ENCODE measurements around the gene SPR.

Gene SPR

GRCh38 chr2:72923833-72924352 lies 36.7 kb downstream of the SPR start:
- no peak overlapping the region for H2AFZ ChIP-seq (ENCODE audit: low read length)
- no peaks in the 10 kb centered on the region for H3K27me3 ChIP-seq (ENCODE audit: insufficient read depth, low read length, poor library complexity, severe bottlenecking)
- H3K36me3 ChIP-seq (ENCODE audit: insufficient read depth, low read length), result no peaks in the 10 kb centered on the region
- H3K9ac ChIP-seq (ENCODE audit: low read depth, low read length, poor library complexity, severe bottlenecking), result no peak overlapping the region
- no peak overlapping the region for H3K4me3 ChIP-seq (ENCODE audit: low read length, poor library complexity, severe bottlenecking)
- H3K4me1 ChIP-seq (ENCODE audit: insufficient read depth, low read length, poor library complexity, severe bottlenecking), result no peaks in the 10 kb centered on the region
- H3K4me2 ChIP-seq (ENCODE audit: low read depth, low read length, poor library complexity, severe bottlenecking), result no peak overlapping the region
- no peak for TF ChIP-seq CTCF (conservative IDR thresholded peaks at IDR 0.05; ENCODE audit: low read length)
- H4K20me1 ChIP-seq (ENCODE audit: insufficient read depth, low read length, poor library complexity, severe bottlenecking), result no peaks in the 10 kb centered on the region
- H3K79me2 ChIP-seq (ENCODE audit: insufficient read depth, low read length), result no peaks in the 10 kb centered on the region
- no peaks in the 10 kb centered on the region for H3F3A ChIP-seq (ENCODE audit: low read depth)
- H3K9me3 ChIP-seq (ENCODE audit: insufficient read depth, low read depth, low read length), result no peaks in the 10 kb centered on the region
- H3K9me2 ChIP-seq (replicated peaks; ENCODE audit: low read depth, low read length), result no peaks in the 10 kb centered on the region

- no peaks in the 10 kb centered on the region for H3K9me2 ChIP-seq (replicated peaks; ENCODE audit: low read depth, low read length)
- no peak overlapping the region for H3K4me2 ChIP-seq (ENCODE audit: low read depth, low read length, poor library complexity, severe bottlenecking)
- no peaks in the 10 kb centered on the region for H3F3A ChIP-seq (ENCODE audit: low read depth)
- H3K9ac ChIP-seq (ENCODE audit: low read depth, low read length, poor library complexity, severe bottlenecking), result no peak overlapping the region
- H3K36me3 ChIP-seq (ENCODE audit: insufficient read depth, low read length), result no peaks in the 10 kb centered on the region
- H2AFZ ChIP-seq (ENCODE audit: low read length), result no peak overlapping the region
- H3K4me3 ChIP-seq (ENCODE audit: low read length, poor library complexity, severe bottlenecking), result no peak overlapping the region
- H3K4me1 ChIP-seq (ENCODE audit: insufficient read depth, low read length, poor library complexity, severe bottlenecking), result no peaks in the 10 kb centered on the region
- no peaks in the 10 kb centered on the region for H3K79me2 ChIP-seq (ENCODE audit: insufficient read depth, low read length)
- H3K9me3 ChIP-seq (ENCODE audit: insufficient read depth, low read depth, low read length), result no peaks in the 10 kb centered on the region
- no peaks in the 10 kb centered on the region for H4K20me1 ChIP-seq (ENCODE audit: insufficient read depth, low read length, poor library complexity, severe bottlenecking)
- no peaks in the 10 kb centered on the region for H3K27me3 ChIP-seq (ENCODE audit: insufficient read depth, low read length, poor library complexity, severe bottlenecking)
- TF ChIP-seq CTCF (conservative IDR thresholded peaks at IDR 0.05; ENCODE audit: low read length) (no peak), EZH2phosphoT487 (IDR thresholded peaks at IDR 0.05; ENCODE audit: borderline replicate concordance) (no peak)
These were observed 37.4 kb downstream of the SPR start for GRCh38 chr2:72924353-72925240.

- H3K9ac ChIP-seq (ENCODE audit: low read depth, low read length, poor library complexity, severe bottlenecking), result no peak overlapping the region
- H3K4me2 ChIP-seq (ENCODE audit: low read depth, low read length, poor library complexity, severe bottlenecking), result no peak overlapping the region
- no peaks in the 10 kb centered on the region for H3K9me3 ChIP-seq (ENCODE audit: insufficient read depth, low read depth, low read length)
- no peaks in the 10 kb centered on the region for H3K27me3 ChIP-seq (ENCODE audit: insufficient read depth, low read length, poor library complexity, severe bottlenecking)
- H3K36me3 ChIP-seq (ENCODE audit: insufficient read depth, low read length), result no peaks in the 10 kb centered on the region
- no peaks in the 10 kb centered on the region for H3F3A ChIP-seq (ENCODE audit: low read depth)
- H4K20me1 ChIP-seq (ENCODE audit: insufficient read depth, low read length, poor library complexity, severe bottlenecking), result no peaks in the 10 kb centered on the region
- no peak overlapping the region for H3K4me3 ChIP-seq (ENCODE audit: low read length, poor library complexity, severe bottlenecking)
- H3K4me1 ChIP-seq (ENCODE audit: insufficient read depth, low read length, poor library complexity, severe bottlenecking), result no peaks in the 10 kb centered on the region
- TF ChIP-seq CTCF (conservative IDR thresholded peaks at IDR 0.05; ENCODE audit: low read length) (no peak), EZH2phosphoT487 (IDR thresholded peaks at IDR 0.05; ENCODE audit: borderline replicate concordance) (no peak)
- H3K9me2 ChIP-seq (replicated peaks; ENCODE audit: low read depth, low read length), result no peaks in the 10 kb centered on the region
- no peaks in the 10 kb centered on the region for H3K79me2 ChIP-seq (ENCODE audit: insufficient read depth, low read length)
- no peak overlapping the region for H2AFZ ChIP-seq (ENCODE audit: low read length)
These were observed 38.2 kb downstream of the SPR start for GRCh38 chr2:72925328-72925943.

Measured in Loucy (cell line).